Measurements from ENCODE around the gene ARID1B.

ARID1B gene

DNA sequence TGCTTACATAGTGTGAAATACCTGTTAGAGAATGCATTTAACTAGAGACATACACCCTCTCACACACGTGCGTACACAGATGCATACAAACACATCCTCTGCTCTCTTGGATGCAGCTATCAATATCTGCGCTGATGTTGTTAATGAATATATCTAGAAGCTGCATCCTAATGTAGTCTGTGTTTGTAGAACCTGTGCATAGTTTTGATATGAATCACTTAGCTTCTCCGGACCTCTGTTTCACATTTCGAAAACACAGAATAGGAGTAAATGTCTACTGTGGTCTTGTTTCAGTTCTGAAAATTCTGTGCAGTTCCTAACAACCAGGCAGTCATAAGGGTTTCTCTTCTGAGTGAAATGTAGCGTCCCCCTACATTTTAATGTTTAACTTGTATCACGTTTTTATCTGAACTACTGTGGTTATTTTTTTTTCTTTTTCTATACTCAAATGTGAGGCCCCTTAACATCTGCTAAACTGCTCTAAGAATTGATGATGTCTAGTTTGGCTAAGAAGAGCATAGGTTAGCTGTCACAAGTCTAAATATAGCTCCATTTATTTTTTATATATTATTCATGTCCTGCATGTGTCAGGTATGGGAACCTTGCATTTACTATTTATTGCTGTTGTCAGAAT lies 291.6 kb downstream of the ARID1B start:
- ATAC-seq (replicated peaks): peak; percentile 97 to 98
- peak; percentile 11 for DNase-seq
- Mint-ChIP-seq H3K27me3 (no peaks in the 10 kb centered on the region), H3K9me3 (no peaks in the 10 kb centered on the region), H3K36me3 (peaks cover 9 to 15% of the 10 kb centered on the region in 2 donors), H3K27ac (peak overlapping the region; percentile 53), H3K4me3 (peak overlapping the region; percentile 53 to 60), H3K4me1 (peaks cover 37 to 77% of the 10 kb centered on the region in 2 donors)

- Mint-ChIP-seq H3K4me1 (peaks cover 34 to 74% of the 10 kb centered on the region in 2 donors), H3K36me3 (peaks cover 9 to 16% of the 10 kb centered on the region in 2 donors), H3K9me3 (no peaks in the 10 kb centered on the region), H3K4me3 (no peak overlapping the region), H3K27me3 (no peaks in the 10 kb centered on the region), H3K27ac (no peak overlapping the region)
- DNase-seq (no peak), ATAC-seq (replicated peaks) (no peak)
Measured at GRCh38 chr6:157069585-157069984, 292.4 kb downstream of the ARID1B start.

DNA sequence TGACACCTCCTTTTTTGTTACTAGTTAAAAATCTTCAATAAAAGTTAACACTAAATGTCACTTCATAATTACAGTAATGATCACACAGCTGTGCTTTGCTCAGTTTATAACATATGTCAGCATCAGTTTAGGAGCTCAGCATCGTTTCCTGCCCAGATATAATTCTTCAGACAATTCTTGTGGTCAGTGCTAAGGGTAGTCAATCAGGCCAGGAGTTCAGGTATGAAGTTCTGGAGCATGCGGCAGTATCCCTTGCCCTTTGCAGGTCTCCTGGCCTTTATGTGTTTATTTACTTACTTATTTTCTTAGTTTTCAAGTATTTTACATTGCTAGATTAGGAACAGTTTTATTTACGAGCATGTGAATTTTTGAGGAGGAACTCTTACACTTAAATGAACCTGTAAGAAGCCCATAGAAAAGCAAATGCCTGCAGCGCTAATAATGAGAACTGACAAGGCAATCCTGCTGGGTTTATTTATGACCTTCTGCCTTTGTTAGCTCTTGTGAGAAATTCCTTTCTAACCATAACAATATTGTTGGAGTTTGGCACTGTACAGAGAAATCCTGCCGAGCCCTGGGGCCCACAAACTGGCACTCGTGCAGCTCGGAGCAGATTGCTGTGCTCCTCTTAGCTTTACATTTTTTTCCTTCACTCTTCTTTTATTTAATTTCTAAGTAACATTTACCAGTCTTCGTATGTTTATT lies 293.4 kb downstream of the ARID1B start:
- peaks cover 7 to 14% of the 10 kb centered on the region in 2 donors for H3K36me3 Mint-ChIP-seq
- H3K9me3 Mint-ChIP-seq: peaks cover 0 to under 1% of the 10 kb centered on the region in 2 donors
- DNase-seq (no peak), ATAC-seq (replicated peaks) (no peak)
- H3K27ac Mint-ChIP-seq: no peak overlapping the region
- H3K27me3 Mint-ChIP-seq: no peaks in the 10 kb centered on the region
- H3K4me1 Mint-ChIP-seq: peaks cover 33 to 72% of the 10 kb centered on the region in 2 donors
- no peak overlapping the region for H3K4me3 Mint-ChIP-seq

GRCh38 chr6:157072128-157072527 lies 294.9 kb downstream of the ARID1B start:
- H3K4me1 Mint-ChIP-seq: peaks cover 30 to 69% of the 10 kb centered on the region in 2 donors
- ATAC-seq (replicated peaks) (no peak), DNase-seq (no peak)
- H3K4me3 Mint-ChIP-seq: no peak overlapping the region
- peaks cover 7 to 19% of the 10 kb centered on the region in 2 donors for H3K36me3 Mint-ChIP-seq
- H3K9me3 Mint-ChIP-seq: peaks cover 0 to 4% of the 10 kb centered on the region in 2 donors
- H3K27ac Mint-ChIP-seq: no peak overlapping the region
- no peaks in the 10 kb centered on the region for H3K27me3 Mint-ChIP-seq

- Mint-ChIP-seq H3K27ac (no peak overlapping the region), H3K36me3 (peaks cover 4 to 23% of the 10 kb centered on the region in 2 donors), H3K9me3 (peaks cover 0 to 4% of the 10 kb centered on the region in 2 donors), H3K4me1 (peaks cover 29 to 69% of the 10 kb centered on the region in 2 donors), H3K4me3 (no peak overlapping the region), H3K27me3 (no peaks in the 10 kb centered on the region)
- ATAC-seq (replicated peaks): no peak
- no peak for DNase-seq
Measured at GRCh38 chr6:157073596-157073995, 296.4 kb downstream of the ARID1B start.

DNA sequence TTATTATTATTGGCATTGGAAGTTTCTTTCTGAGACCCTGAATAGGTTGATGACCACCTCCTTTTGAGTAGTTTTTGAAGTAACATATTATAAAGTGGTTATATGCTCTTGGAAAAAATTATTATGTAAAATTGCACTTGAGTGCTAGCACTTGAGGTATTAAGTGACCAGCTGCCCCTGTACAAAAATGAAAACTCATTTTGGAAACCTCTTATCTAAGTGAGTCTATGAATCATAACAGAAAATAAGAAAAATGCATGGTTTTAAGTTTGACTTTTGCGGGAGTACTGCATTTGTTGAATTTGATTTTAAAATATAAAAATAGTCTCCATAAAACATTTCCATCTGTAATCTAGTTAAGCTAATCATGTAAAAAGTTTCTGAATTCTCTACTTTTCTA lies 297.8 kb downstream of the ARID1B start:
- Mint-ChIP-seq H3K27ac (no peak overlapping the region), H3K36me3 (peaks cover 4 to 23% of the 10 kb centered on the region in 2 donors), H3K27me3 (no peaks in the 10 kb centered on the region), H3K4me1 (peaks cover 29 to 71% of the 10 kb centered on the region in 2 donors), H3K4me3 (no peak overlapping the region), H3K9me3 (peaks cover 0 to 4% of the 10 kb centered on the region in 2 donors)
- DNase-seq: no peak
- ATAC-seq (replicated peaks): no peak

DNA sequence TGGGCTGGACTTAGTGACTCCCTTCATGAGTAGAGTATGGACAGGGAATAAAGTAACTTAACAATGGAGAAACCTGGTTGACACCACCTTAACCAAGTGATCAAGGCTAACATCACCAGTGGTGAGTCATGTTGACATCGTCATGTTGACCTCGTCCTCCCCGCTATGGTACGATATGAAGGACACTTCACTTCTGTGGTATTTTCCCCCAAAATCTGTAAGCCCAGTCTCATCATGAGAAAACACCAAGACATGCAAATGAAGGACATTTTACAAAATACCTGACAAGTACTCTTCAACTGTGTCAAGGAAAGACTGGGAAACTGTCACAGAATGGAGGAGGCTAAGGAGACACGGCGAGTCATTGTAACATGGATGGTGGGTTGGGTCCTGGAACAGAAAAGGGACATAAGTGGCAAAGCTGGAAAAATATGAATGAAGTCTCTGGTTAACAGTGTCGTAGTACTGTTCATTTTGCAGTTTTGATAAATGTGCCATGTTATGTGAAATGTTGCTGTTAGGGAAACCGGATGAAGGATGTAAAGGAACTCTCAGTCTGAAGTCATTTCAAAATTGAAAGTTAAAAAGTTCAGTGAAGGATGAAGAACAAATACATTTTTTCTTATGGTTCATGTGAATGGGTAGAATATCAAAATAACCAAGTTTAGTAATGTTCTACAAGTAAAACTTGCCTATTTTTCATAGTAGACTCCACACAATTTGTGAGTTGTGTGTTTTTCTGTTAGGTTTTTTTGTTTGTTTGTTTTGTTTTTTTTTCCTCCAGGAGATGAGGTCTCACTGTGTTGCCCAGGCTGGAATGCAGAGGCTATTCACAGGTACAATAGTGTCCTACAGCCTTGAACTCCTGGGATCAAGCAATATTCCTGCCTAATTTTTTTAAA lies 298.6 kb downstream of the ARID1B start:
- Mint-ChIP-seq H3K27ac (peak overlapping the region; percentile 89), H3K9me3 (peaks cover 0 to 4% of the 10 kb centered on the region in 2 donors), H3K4me3 (peak overlapping the region; percentile 40 to 59), H3K36me3 (peaks cover 4 to 23% of the 10 kb centered on the region in 2 donors), H3K27me3 (no peaks in the 10 kb centered on the region), H3K4me1 (peaks cover 32 to 73% of the 10 kb centered on the region in 2 donors)
- ATAC-seq (replicated peaks) (peak; percentile 75 to 85), DNase-seq (no peak)

DNA sequence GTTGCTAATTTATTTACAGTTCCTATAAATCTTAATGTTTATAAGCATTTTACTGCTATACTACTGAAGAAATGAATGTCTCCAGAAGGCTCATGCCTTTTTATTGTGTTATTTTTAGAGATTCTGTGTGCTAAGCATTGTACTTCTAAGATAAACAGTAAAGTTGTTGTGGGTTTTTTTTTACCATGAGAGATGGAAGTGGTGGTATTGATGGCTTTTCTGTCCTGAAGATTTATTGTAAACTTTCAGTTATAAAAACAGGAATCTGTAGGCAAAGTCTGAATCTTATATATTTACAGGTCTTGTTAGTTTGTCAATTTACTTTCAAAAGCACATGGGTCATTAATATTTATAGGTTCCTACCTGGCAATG lies 299.3 kb downstream of the ARID1B start:
- H3K9me3 Mint-ChIP-seq: peaks cover 0 to 4% of the 10 kb centered on the region in 2 donors
- H3K27me3 Mint-ChIP-seq: no peaks in the 10 kb centered on the region
- DNase-seq: no peak
- no peak overlapping the region for H3K27ac Mint-ChIP-seq
- ATAC-seq (replicated peaks): no peak
- peak overlapping the region in 1 of 2 donors; percentile 59 for H3K4me3 Mint-ChIP-seq
- H3K4me1 Mint-ChIP-seq: peaks cover 29 to 71% of the 10 kb centered on the region in 2 donors
- H3K36me3 Mint-ChIP-seq: peaks cover 4 to 23% of the 10 kb centered on the region in 2 donors

DNA sequence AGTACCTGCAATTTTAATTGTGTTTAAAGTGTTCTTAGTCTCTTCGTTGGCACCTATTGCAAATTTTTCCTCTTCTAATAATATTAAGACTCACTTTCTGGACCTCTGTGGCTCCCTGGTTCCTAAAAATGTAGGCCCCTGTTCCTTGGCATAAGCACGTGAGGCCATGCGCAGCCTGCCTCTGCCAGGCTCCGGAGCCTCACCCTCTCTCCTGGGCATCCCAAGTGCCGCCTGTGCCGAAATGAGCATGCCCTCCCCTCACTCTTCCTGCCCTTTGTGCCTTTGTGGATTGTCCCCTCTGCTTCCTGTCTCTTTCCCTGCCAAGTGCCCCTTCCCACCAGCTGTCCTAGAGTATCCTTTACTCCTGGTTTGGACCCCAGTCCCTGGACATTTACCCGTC lies 300.1 kb downstream of the ARID1B start:
- no peak for DNase-seq
- peaks cover 0 to 4% of the 10 kb centered on the region in 2 donors for H3K9me3 Mint-ChIP-seq
- peaks cover 30 to 73% of the 10 kb centered on the region in 2 donors for H3K4me1 Mint-ChIP-seq
- peaks cover 4 to 27% of the 10 kb centered on the region in 2 donors for H3K36me3 Mint-ChIP-seq
- no peak overlapping the region for H3K4me3 Mint-ChIP-seq
- no peaks in the 10 kb centered on the region for H3K27me3 Mint-ChIP-seq
- H3K27ac Mint-ChIP-seq: no peak overlapping the region
- ATAC-seq (replicated peaks): no peak

DNA sequence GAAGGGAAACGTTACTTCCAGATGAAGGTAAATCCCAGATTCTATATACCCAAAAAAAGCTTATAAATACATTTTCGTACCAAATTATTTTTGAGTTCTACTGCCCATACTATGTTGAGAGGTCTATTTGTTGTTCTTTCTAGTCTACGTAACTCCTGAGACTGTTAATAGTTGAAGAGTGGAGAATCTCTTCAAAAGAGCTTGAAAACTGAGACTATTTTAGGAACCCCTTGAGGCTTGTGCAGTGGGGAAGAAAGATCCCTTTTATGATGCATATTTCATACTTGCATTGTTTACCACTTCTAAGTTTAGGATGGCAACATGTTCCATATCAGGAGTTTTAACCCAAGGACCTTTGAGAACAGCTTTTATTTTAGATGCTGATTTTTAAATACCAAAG lies 301.1 kb downstream of the ARID1B start:
- Mint-ChIP-seq H3K4me3 (no peak overlapping the region), H3K27me3 (no peaks in the 10 kb centered on the region), H3K4me1 (peaks cover 35 to 82% of the 10 kb centered on the region in 2 donors), H3K9me3 (peaks cover 0 to 4% of the 10 kb centered on the region in 2 donors), H3K36me3 (peaks cover 4 to 27% of the 10 kb centered on the region in 2 donors), H3K27ac (no peak overlapping the region)
- ATAC-seq (replicated peaks) (no peak), DNase-seq (no peak)

- ATAC-seq (replicated peaks): no peak
- H3K27me3 Mint-ChIP-seq: no peaks in the 10 kb centered on the region
- no peak for DNase-seq
- peaks cover 0 to 24% of the 10 kb centered on the region in 2 donors for H3K36me3 Mint-ChIP-seq
- H3K4me3 Mint-ChIP-seq: no peak overlapping the region
- peak overlapping the region; percentile 2 for H3K27ac Mint-ChIP-seq
- peaks cover 37 to 79% of the 10 kb centered on the region in 2 donors for H3K4me1 Mint-ChIP-seq
- H3K9me3 Mint-ChIP-seq: peaks cover 0 to 4% of the 10 kb centered on the region in 2 donors
Measured at GRCh38 chr6:157079277-157079676, 302.1 kb downstream of the ARID1B start.

DNA sequence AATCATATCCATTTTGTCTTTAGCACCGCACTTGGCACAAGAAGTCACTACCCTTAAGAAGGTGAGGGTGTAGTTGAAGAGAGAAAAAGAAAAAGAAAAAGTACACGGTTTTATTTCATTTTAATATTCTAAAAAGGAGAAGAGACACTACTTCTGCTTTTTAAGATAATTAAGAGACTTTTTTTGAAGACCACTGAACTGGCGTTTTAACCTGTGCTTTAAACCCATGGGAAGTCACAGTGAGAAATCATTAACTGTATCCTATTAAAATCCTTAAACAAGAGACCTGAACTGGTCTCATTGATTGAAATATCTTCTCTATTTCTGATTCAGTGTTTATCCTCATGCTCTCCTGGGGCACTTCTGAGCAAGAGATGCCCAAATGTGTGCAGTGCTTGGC lies 302.6 kb downstream of the ARID1B start:
- peak in 1 of 2 donors; percentile 21 for ATAC-seq (replicated peaks)
- DNase-seq: no peak
- H3K36me3 Mint-ChIP-seq: peaks cover 3 to 22% of the 10 kb centered on the region in 2 donors
- H3K9me3 Mint-ChIP-seq: peaks cover 0 to 4% of the 10 kb centered on the region in 2 donors
- H3K4me3 Mint-ChIP-seq: no peak overlapping the region
- H3K27ac Mint-ChIP-seq: peak overlapping the region; percentile 2
- H3K4me1 Mint-ChIP-seq: peaks cover 34 to 79% of the 10 kb centered on the region in 2 donors
- H3K27me3 Mint-ChIP-seq: no peaks in the 10 kb centered on the region

DNA sequence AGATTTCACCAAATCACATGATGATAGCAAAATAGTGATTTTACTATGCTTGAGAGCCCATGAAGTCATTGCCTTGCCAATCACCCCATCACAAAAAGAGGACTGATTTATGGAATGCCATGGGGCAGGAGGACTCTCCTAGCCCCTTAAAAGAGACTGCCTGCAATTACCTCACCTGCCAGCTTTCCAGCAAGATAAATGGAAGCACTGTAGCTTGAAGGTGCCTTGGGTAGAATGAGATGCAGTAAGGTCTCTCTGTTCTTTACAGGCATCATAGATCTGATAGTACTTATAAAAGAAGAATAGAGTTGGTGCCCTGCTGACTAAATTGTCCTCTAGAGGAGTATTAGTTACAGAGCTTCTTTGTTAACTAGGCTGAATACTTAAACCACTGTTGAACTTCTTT lies 303.8 kb downstream of the ARID1B start:
- no peak for ATAC-seq (replicated peaks)
- H3K9me3 Mint-ChIP-seq: no peaks in the 10 kb centered on the region
- no peak for DNase-seq
- no peak overlapping the region for H3K27ac Mint-ChIP-seq
- H3K4me3 Mint-ChIP-seq: no peak overlapping the region
- H3K36me3 Mint-ChIP-seq: peaks cover 6 to 21% of the 10 kb centered on the region in 2 donors
- H3K27me3 Mint-ChIP-seq: no peaks in the 10 kb centered on the region
- peaks cover 28 to 73% of the 10 kb centered on the region in 2 donors for H3K4me1 Mint-ChIP-seq

DNA sequence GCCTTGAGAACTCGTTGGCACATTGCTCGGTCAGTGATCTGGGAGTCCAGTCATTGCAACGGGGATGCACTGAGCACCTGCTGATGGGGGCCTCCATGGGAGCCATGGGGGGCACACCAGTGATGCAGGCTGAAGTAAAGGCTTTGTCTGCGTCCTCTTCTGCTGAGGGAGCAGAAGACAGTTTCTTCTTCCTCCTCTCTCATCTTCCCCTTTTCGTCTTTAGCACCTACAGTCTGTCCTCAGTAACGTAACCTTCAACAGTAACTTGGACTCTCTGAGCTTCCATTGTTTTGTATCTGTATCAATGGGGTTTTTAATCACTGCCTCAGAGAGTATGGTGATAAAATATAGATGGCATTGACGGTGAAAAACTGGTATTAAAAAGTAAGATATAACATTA lies 306.2 kb downstream of the ARID1B start:
- no peak for DNase-seq
- Mint-ChIP-seq H3K9me3 (no peaks in the 10 kb centered on the region), H3K4me3 (no peak overlapping the region), H3K4me1 (peaks cover 24 to 58% of the 10 kb centered on the region in 2 donors), H3K36me3 (peaks cover 6 to 16% of the 10 kb centered on the region in 2 donors), H3K27me3 (no peaks in the 10 kb centered on the region), H3K27ac (no peak overlapping the region)
- ATAC-seq (replicated peaks): no peak
